GM12801 (cell line): Measurements from ENCODE around the gene HDAC11.

Experiments
- TF ChIP-seq, protein P1 (sequence below): IDR thresholded peaks from one replicate; pipeline ENCODE4 v1.5.1; 2011; ENCODE audit warnings: control low read depth; ENCODE audit not compliant: insufficient read length; ENCODE audit errors: extremely low read depth

Gene HDAC11

DNA sequence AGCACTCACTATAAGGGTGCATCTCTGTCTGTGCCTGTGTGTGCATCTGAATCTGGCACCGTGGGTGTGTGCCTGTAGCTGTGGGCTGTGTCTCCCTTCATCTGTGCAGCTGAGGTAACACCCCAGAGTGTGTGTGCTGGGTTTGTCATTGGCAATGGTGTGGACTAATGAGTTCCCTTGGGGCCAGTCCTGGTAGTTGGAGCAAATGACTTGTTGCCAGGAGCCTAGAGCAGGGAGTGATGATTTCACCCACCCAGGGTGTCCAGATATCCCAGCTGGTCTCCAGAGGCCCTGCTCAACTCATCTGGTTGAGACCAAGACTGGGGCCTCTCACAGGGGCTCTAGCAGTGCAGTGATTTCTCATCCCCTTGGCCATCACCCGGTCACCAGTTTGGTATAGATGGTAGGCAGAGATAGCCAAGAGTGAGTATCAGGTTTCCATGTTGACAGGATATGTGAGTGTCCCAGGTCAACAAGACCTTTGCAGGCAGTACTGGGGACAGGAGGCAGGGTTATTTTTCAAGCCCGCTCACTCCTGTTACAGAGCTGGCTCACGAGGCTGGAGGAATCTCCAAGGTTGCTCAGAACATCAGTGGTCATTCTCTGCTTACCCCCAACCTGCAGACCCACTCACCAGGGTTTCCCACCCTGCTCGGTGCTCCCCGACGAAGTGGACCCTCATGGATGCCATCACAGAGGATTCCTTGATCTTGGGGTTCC, 4.1 kb upstream of the HDAC11 start:
- TF ChIP-seq, protein P1, sequence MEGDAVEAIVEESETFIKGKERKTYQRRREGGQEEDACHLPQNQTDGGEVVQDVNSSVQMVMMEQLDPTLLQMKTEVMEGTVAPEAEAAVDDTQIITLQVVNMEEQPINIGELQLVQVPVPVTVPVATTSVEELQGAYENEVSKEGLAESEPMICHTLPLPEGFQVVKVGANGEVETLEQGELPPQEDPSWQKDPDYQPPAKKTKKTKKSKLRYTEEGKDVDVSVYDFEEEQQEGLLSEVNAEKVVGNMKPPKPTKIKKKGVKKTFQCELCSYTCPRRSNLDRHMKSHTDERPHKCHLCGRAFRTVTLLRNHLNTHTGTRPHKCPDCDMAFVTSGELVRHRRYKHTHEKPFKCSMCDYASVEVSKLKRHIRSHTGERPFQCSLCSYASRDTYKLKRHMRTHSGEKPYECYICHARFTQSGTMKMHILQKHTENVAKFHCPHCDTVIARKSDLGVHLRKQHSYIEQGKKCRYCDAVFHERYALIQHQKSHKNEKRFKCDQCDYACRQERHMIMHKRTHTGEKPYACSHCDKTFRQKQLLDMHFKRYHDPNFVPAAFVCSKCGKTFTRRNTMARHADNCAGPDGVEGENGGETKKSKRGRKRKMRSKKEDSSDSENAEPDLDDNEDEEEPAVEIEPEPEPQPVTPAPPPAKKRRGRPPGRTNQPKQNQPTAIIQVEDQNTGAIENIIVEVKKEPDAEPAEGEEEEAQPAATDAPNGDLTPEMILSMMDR = no peak

DNA sequence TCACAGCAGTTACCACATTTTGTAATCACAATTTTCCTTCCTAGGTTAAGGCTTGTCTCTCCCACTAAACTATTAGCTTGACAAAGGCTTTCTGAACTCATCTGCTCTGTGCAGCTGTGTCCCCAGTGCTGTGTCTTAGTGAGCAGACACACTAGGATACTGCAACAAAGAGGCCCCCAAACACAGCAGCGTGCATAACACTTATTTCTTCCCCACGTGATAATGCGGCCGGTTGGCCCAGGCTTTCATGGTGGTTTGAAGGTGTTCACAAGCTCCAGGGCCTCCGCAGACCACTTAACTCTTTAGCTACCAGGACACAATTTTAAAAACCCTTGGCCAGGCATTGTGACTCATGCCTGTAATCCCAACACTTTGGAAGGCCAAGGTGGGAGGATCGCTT, 2.2 kb upstream of the HDAC11 start:
- TF ChIP-seq, protein P1 = no peak

DNA sequence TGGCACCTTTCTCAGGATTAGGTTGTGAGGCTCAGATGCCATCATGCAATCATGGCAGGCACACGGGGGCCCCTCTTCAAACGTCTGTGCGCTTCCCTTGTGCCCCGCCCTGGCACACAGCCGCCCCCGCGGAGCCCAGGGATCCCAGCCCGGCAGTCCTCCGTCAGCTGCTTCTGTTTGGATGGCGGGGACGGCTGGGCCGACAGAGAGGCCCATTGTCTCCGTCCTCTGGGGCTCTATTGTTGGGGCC, 849 bp upstream of the HDAC11 start:
- TF ChIP-seq, protein P1 = no peak

DNA sequence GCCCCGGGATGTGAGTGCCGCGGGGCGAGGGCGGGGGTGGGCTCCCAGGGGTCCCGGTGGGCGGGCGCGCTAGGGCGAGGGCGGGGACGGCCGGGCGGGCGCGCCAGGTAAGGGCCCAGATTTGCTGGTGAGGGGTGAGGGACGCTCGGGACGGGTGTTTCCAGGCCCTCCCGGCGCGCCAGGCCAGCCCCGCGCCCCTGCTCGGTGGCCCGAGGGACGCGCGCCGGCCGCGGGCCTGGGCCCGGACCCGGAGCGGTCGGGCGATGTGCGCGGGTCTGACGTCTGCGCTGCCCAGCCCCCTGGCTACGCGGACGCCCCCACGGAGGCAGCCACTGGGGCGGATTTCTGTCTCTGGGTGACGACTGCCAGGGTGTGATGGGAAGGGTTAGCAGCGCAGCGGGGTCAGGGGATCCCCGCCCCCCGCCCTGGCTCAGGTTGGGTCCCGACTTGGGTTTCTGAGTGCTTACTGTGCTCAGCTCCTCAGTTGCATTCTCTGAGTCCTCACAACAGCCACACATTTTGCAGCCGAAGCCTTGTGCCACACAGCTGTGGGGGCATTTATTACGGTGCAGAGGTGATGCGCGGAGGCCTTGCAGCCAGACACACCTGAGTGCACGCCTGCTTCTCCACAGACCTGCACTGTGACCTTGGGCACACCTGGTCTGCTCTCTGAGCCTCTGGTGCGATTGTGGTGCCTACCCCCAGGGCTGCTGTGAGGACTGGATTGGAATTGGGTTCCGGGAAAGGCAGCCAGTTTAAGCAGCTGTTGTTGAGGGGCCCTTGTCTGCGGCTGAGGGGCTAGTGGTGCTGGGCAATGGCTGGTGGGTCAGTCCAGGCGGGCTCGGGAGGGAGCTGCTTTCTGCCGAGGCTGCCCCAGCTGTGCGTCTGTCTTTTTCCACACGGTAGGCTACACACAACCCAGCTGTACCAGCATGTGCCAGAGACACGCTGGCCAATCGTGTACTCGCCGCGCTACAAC, 523 bp downstream of the HDAC11 start:
- TF ChIP-seq, protein P1 = no peak

DNA sequence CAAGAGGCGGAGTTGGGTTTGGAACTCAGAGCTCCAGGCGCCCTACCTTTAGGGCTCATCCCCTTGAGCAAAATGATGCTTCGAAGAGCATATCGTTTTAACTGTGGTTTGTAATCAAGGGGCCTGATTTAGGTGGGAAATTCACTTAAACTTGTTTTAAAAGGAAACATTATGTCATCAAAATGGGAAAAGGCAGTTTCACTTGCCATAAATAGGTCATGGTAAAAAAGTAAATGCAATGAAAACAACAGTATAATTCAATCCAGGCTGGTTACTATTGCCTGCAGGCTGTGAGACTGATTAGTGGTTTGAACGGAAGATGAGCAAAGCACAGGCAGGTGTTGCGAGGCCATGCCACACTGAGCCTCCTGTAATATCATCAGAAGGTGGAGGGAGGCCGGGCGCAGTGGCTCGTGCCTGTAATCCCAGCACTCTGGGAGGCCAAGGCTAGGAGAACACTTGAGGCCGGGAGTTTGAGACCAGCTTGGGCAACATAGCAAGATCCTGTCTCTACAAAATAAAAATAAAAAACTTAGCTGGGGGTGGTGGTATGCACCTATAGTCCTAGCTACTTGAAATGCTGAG, 2.1 kb downstream of the HDAC11 start:
- TF ChIP-seq, protein P1 = no peak

DNA sequence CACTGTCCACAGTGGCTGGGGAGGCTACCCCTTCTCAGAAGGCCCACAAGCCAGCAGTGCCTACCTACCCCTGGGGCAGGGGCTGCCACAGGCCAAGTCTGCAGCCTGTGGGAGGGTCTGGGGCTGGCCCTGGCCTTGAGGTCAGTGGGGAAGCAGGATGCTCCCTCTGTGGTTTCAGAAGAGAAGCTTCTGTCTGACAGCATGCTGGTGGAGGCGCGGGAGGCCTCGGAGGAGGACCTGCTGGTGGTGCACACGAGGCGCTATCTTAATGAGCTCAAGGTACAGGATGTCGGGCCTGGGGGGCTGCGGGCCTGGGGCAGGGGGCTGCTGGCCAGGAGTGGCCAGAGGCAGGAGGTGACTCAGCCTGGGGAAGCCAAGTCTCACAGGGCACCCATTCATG, 3.2 kb downstream of the HDAC11 start:
- TF ChIP-seq, protein P1 = no peak

DNA sequence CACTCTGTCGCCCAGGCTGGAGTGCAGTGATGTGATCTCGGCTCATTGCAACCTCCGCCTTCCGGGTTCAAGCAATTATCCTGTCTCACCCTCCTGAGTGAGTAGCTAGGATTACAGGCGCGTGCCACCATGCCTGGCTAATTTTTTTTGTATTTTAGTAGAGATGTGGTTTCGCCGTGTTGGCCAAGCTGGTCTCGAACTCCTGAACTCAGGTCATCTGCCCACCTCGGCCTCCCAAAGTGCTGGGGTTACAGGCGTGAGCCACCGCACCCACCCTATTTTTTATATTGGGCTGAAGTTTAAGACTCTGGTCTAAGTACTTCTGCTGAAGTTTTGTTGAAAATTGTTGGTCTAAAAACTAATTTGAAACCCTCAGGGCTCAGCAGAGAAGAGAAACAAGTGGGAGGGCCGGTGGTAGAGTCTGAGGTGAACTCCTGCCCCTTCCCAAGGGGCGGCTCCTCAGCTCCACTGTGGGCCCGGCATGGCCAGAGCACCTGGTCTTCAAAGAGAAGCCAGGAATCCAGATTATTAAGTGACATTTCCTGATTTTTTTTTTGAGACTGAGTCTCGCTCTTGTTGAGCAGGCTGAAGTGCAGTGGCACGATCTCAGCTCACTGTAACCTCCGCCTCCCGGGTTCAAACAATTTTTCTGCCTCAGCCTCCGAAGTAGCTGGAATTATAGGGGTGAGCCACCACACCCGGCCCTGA, 4.0 kb downstream of the HDAC11 start:
- TF ChIP-seq, protein P1 = no peak
